Measurements from ENCODE around the gene SF3B1.
"Not testable (repeated sequence)": the region's sequence is repeated elsewhere in the genome, so short reads cannot be mapped to it uniquely, and the experiment has no call there.

SF3B1 gene

GRCh38 chr2:197434541-197435513 is at the start of gene SF3B1:
SF3B1 (minus strand) TSS chr2:197435028; CDS start chr2:197434999, 29 bp downstream.
- Mint-ChIP-seq H3K4me3 (peak within 1 kb of the TSS; percentile 95), H3K4me1 (ENCODE audit: low read depth) (peaks cover 47% of the 10 kb centered on the region), H3K36me3 (ENCODE audit: low read depth) (peaks cover 54% of the 10 kb centered on the region), H3K27me3 (no peaks in the 10 kb centered on the region), H3K27ac (peak within 1 kb of the TSS; percentile 100), H3K9me3 (no peaks in the 10 kb centered on the region)
- DNase-seq = peak; percentile 98

DNA sequence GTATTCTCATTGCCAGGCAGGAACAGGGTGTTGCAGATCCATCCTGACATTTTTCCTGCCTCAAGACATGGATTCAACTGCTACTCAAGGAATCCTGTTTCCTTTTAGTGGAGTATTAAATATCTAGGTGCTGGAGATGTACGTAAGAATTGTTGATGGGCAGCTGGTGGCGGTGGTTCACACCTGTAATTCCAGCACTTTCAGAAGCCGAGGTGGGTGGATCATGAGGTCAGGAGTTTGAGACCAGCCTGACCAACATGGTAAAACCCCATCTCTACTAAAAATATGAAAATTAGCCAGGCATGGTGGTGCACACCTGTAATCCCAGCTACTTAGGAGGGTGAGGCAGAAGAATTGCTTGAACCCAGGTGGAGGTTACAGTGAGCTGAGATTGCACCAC is 49.4 kb upstream of the SF3B1 start:
- not testable (repeated sequence) for H3K27me3 Mint-ChIP-seq, DNase-seq, H3K4me3 Mint-ChIP-seq
- Mint-ChIP-seq H3K9me3 (peaks cover 15% of the 10 kb centered on the region), H3K4me1 (ENCODE audit: low read depth) (peaks cover 24% of the 10 kb centered on the region), H3K27ac (peak overlapping the region; percentile 73), H3K36me3 (ENCODE audit: low read depth) (peaks cover 94% of the 10 kb centered on the region)

DNA sequence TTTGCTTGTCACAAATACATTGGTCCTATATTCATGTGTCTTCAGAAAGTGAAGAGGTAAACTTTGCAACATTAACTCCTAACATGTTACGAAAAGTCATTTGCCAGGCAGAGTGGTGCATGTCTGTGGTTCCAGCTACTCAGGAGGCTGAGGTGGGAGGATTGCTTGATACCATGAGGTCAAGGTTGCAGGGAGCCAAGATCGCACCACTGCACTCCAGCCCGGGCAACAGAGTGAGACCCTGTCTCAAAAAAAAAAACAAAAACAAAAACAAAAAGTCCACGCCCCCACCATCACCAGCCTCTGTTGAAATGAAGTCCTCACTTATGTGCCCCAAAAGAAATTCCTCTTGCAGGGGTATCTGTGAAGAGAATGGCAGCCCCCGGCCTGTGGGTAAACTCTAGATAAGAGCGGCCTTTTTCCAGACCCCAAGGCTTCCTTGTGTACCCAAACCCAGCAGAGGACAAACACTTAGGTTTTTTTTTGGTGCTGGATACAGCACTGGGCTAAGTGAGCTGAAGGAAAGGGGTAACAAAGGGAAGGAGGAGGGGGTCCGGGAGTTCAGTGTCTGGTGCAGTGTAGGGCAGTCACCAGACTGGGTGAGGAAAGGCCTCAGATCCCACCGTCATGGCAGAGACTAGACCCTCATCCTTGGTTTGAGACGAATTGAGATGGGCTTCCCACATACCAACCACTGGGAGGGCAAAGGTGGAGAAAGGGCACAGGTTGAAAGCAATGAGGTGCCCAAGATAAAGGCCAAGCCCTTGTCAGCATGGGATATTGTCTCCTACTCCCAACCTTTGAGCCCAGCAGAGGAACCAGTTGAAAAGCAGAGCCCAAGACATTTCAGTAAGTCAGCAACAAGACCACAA is 45.6 kb upstream of the SF3B1 start:
- no peak for DNase-seq
- Mint-ChIP-seq H3K9me3 (peaks cover 11% of the 10 kb centered on the region), H3K27ac (no peak overlapping the region), H3K4me1 (ENCODE audit: low read depth) (peaks cover 5% of the 10 kb centered on the region), H3K36me3 (ENCODE audit: low read depth) (peaks cover 84% of the 10 kb centered on the region), H3K4me3 (no peak overlapping the region), H3K27me3 (no peaks in the 10 kb centered on the region)

DNA sequence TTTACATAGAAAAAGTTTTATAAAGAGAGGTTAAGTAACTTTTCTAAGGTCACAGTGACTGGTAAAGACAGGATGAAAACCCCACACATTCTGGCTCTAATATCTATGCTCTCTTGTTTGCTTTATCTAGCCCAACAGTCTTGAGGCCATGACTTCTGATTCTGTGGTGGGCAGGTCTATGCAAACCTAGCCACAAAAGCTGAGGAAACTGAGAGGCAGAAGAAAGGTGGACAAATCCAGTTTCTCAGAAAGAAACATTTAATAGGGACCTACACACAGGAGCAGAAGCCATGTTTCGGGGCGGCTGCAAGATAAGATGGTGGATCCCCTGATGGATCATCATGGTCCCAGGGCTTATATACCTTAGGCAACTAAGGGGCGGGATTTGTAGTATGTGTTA is 43.0 kb upstream of the SF3B1 start:
- Mint-ChIP-seq H3K27me3 (no peaks in the 10 kb centered on the region), H3K4me1 (ENCODE audit: low read depth) (no peaks in the 10 kb centered on the region), H3K4me3 (no peak overlapping the region), H3K9me3 (no peaks in the 10 kb centered on the region), H3K36me3 (ENCODE audit: low read depth) (peaks cover 81% of the 10 kb centered on the region), H3K27ac (peak overlapping the region; percentile 45)
- no peak for DNase-seq

DNA sequence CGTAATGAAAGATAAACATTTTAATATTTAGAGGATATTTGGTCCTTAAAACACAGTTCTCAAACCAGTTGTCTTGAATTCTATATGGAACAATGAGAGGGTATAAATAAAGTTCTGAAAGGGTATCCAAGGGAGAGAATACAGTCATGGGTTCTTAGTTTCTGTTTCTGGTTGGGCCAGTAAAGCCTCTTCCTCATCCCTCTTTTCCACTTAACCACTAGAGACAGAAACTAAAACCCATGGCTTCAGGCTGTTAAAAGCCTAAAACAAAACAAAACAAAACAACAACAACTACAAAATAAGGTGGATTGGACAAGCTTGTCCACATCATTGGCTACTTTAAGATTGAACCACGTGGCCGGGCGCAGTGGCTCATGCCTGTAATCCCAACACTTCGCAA is 37.3 kb upstream of the SF3B1 start:
- Mint-ChIP-seq H3K4me1 (ENCODE audit: low read depth) (no peaks in the 10 kb centered on the region), H3K27ac (peak overlapping the region; percentile 64), H3K27me3 (no peaks in the 10 kb centered on the region), H3K4me3 (no peak overlapping the region), H3K9me3 (no peaks in the 10 kb centered on the region), H3K36me3 (ENCODE audit: low read depth) (peaks cover 84% of the 10 kb centered on the region)
- DNase-seq = no peak

DNA sequence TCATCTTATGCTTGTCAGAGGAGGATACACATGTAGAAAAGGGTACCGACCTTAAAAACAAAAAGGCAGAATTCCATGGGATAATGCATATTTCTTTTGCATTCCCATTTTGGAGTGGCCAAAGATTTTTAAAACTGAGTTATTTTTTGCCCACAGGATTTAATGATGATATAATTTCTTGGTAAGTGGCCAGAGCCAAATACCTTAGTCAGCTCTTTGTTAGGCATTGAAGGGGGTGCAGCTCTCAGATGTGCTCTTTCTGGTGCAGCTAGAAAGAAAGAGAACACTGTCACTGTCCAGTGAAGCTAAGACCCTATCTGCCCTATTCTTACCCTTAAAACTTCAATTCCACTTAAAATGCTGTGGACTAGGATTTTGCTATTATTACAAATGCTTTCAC is 29.3 kb upstream of the SF3B1 start:
- Mint-ChIP-seq H3K4me1 (ENCODE audit: low read depth) (peaks cover 7% of the 10 kb centered on the region), H3K4me3 (no peak overlapping the region), H3K36me3 (ENCODE audit: low read depth) (peaks cover 79% of the 10 kb centered on the region), H3K9me3 (no peaks in the 10 kb centered on the region), H3K27me3 (no peaks in the 10 kb centered on the region), H3K27ac (peak overlapping the region; percentile 7)
- DNase-seq = no peak

GRCh38 chr2:197461057-197461456 is 26.2 kb upstream of the SF3B1 start:
- peaks cover 66% of the 10 kb centered on the region for H3K36me3 Mint-ChIP-seq (ENCODE audit: low read depth)
- H3K9me3 Mint-ChIP-seq = no peaks in the 10 kb centered on the region
- no peak overlapping the region for H3K4me3 Mint-ChIP-seq
- peak overlapping the region; percentile 28 for H3K27ac Mint-ChIP-seq
- H3K27me3 Mint-ChIP-seq = no peaks in the 10 kb centered on the region
- peaks cover 25% of the 10 kb centered on the region for H3K4me1 Mint-ChIP-seq (ENCODE audit: low read depth)
- no peak for DNase-seq

DNA sequence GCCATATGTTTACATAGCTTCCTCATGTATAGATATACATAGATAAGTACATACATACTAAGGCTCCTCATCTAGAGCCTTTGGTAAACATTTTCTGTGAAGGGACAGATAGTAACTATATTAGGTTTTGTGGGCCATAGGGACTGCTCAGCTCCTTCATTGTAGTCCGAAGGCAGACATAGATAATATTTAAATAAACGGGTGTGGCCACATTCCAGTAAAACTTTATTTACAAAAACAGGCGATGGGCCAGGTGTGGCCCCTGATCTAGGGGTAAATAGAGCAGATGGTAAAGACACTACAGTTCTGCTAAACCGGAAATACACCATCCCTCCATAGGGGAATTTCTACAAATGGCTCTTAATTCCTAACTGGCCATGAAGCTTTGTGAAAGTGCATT is 25.8 kb upstream of the SF3B1 start:
- Mint-ChIP-seq H3K27ac (no peak overlapping the region), H3K36me3 (ENCODE audit: low read depth) (peaks cover 67% of the 10 kb centered on the region), H3K9me3 (no peaks in the 10 kb centered on the region), H3K27me3 (no peaks in the 10 kb centered on the region), H3K4me3 (no peak overlapping the region), H3K4me1 (ENCODE audit: low read depth) (peaks cover 29% of the 10 kb centered on the region)
- no peak for DNase-seq

- no peak for DNase-seq
- Mint-ChIP-seq H3K36me3 (ENCODE audit: low read depth) (peaks cover 55% of the 10 kb centered on the region), H3K9me3 (no peaks in the 10 kb centered on the region), H3K27ac (peak overlapping the region; percentile 77), H3K4me3 (peak overlapping the region; percentile 47), H3K4me1 (ENCODE audit: low read depth) (peaks cover 60% of the 10 kb centered on the region), H3K27me3 (no peaks in the 10 kb centered on the region)
These were observed 20.6 kb upstream of the SF3B1 start for GRCh38 chr2:197455428-197455827.

DNA sequence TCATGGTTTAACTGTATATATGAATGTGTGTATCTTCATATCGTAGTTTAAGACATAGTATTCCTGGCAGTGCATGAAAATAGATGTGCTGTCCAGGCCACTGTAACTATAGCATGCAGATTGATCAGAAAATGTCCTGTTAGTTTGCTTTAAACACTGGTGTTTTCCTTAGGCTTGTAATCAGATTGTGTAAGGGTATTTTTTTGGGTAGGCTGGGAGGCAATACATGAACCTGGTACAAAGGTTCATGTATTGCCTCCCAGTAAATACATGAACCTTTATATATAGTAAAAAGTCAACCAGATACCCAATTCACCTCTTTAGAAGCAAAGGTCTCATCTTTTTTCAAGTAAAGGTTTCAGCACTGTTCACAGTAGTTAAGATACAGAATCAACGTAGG is 20.1 kb upstream of the SF3B1 start:
- no peaks in the 10 kb centered on the region for H3K9me3 Mint-ChIP-seq
- H3K27me3 Mint-ChIP-seq = no peaks in the 10 kb centered on the region
- H3K4me3 Mint-ChIP-seq = peak overlapping the region; percentile 100
- no peak for DNase-seq
- H3K27ac Mint-ChIP-seq = peak overlapping the region; percentile 100
- peaks cover 60% of the 10 kb centered on the region for H3K4me1 Mint-ChIP-seq (ENCODE audit: low read depth)
- H3K36me3 Mint-ChIP-seq (ENCODE audit: low read depth) = peaks cover 50% of the 10 kb centered on the region

GRCh38 chr2:197453914-197454398 is 19.1 kb upstream of the SF3B1 start:
- no peaks in the 10 kb centered on the region for H3K27me3 Mint-ChIP-seq
- no peaks in the 10 kb centered on the region for H3K9me3 Mint-ChIP-seq
- H3K4me3 Mint-ChIP-seq = peak overlapping the region; percentile 100
- DNase-seq = no peak
- H3K4me1 Mint-ChIP-seq (ENCODE audit: low read depth) = peaks cover 51% of the 10 kb centered on the region
- H3K36me3 Mint-ChIP-seq (ENCODE audit: low read depth) = peaks cover 40% of the 10 kb centered on the region
- H3K27ac Mint-ChIP-seq = peak overlapping the region; percentile 100

GRCh38 chr2:197453123-197453913 is 18.5 kb upstream of the SF3B1 start, which contains the start of gene COQ10B:
COQ10B (plus strand) TSS chr2:197453552; CDS start chr2:197453561, 9 bp downstream.
- Mint-ChIP-seq H3K36me3 (ENCODE audit: low read depth) (peaks cover 36% of the 10 kb centered on the region), H3K27me3 (no peaks in the 10 kb centered on the region), H3K9me3 (no peaks in the 10 kb centered on the region), H3K4me3 (peak within 1 kb of the TSS; percentile 100), H3K4me1 (ENCODE audit: low read depth) (peaks cover 50% of the 10 kb centered on the region), H3K27ac (peak within 1 kb of the TSS; percentile 100)
- DNase-seq = peak; percentile 96

- Mint-ChIP-seq H3K27ac (peak overlapping the region; percentile 100), H3K9me3 (no peaks in the 10 kb centered on the region), H3K27me3 (no peaks in the 10 kb centered on the region), H3K4me1 (ENCODE audit: low read depth) (peaks cover 46% of the 10 kb centered on the region), H3K36me3 (ENCODE audit: low read depth) (peaks cover 34% of the 10 kb centered on the region), H3K4me3 (peak overlapping the region; percentile 100)
- DNase-seq = no peak
These were observed 17.9 kb upstream of the SF3B1 start for GRCh38 chr2:197452754-197453122.

- H3K27me3 Mint-ChIP-seq, H3K27ac Mint-ChIP-seq, DNase-seq, H3K9me3 Mint-ChIP-seq, H3K4me3 Mint-ChIP-seq: not testable (repeated sequence)
- Mint-ChIP-seq H3K36me3 (ENCODE audit: low read depth) (peaks cover 27% of the 10 kb centered on the region), H3K4me1 (ENCODE audit: low read depth) (peaks cover 33% of the 10 kb centered on the region)
These were observed 16.1 kb upstream of the SF3B1 start for GRCh38 chr2:197450935-197451358.

Data from activated T-cell treated with anti-CD3 and anti-CD28 coated beads, Interleukin-2, amount 50 U/mL, for 24 hours (primary cell).